Upper lobe of left lung (tissue), 4 donors: ENCODE results near the gene ZFX.

Source experiments
- POLR2AphosphoS5 ChIP-seq, 2 donors: sonication (generic); formaldehyde crosslinking; IDR thresholded peaks; one replicate each; pipeline ENCODE4 v1.5.1; 2017; ENCODE audit warnings: antibody characterized with exemption in 2 of 2
- TF ChIP-seq, protein P1 (sequence below), 6 experiments: fragments of 450-650 bp in 4 of 6; fragments of 200-600 bp in 2 of 6; sonication (generic) in 2 of 6; IDR thresholded peaks; one replicate each; pipeline ENCODE4 v1.5.1; 2016 to 2019; ENCODE audit warnings: antibody characterized with exemption in 6 of 6

DNA sequence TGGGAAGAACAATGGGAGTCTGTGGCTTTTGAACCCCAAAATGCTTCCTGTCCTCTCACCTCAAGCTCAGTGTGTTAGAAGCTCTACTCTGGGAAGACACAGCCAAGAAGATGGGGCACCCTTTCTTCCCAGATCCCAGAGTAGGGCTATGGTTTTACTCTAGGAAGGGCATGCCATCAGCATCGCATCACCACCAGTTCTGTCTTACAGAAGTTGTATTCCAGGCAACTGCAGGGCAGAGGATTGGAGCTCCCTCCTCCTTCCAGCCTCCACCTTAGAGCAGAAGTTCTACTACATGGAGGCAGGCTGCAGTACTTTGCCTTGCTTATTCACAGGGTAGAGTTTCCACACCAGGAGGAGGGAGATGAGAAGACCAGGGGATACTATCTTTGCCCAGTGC lies 18.1 kb upstream of the ZFX start:
- TF ChIP-seq, protein P1, sequence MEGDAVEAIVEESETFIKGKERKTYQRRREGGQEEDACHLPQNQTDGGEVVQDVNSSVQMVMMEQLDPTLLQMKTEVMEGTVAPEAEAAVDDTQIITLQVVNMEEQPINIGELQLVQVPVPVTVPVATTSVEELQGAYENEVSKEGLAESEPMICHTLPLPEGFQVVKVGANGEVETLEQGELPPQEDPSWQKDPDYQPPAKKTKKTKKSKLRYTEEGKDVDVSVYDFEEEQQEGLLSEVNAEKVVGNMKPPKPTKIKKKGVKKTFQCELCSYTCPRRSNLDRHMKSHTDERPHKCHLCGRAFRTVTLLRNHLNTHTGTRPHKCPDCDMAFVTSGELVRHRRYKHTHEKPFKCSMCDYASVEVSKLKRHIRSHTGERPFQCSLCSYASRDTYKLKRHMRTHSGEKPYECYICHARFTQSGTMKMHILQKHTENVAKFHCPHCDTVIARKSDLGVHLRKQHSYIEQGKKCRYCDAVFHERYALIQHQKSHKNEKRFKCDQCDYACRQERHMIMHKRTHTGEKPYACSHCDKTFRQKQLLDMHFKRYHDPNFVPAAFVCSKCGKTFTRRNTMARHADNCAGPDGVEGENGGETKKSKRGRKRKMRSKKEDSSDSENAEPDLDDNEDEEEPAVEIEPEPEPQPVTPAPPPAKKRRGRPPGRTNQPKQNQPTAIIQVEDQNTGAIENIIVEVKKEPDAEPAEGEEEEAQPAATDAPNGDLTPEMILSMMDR (IDR thresholded peaks at IDR 0.05) = no peak
- TF ChIP-seq POLR2AphosphoS5 (IDR thresholded peaks at IDR 0.05) = no peak
